ENCODE data around the gene PTPRM. TPM values are rescaled to one million over a fixed set of nuclear protein-coding genes. Genes with fewer than 3 reads are reported as not detected.

The PTPRM gene
- total RNA-seq, 1 experiment from 2014 or later: 1.4 TPM

DNA sequence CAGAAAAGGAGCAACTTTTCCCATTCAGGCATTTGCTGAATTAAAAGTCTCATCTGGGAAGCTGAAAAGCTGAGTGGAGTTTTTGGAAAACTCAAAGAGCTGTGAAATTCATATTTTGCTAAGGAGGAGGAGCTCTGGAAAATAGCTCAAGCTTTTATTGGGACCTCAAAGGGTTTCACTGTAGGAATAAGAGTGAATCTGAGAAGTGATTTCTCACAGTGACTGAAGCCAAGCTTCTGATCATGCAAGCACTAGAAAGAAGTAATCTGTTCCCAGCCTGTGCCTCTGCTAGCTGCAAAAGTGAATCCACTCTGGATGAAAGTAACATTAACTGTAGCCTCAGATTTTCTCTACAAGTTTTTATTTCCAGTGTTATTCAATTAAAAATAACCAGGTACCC, 283.3 kb downstream of the PTPRM start:
- no peak for DNase-seq (ENCODE audit: low spot score)

GRCh38 chr18:7855028-7855427, 287.9 kb downstream of the PTPRM start:
- no peak for DNase-seq (ENCODE audit: low spot score)

DNA sequence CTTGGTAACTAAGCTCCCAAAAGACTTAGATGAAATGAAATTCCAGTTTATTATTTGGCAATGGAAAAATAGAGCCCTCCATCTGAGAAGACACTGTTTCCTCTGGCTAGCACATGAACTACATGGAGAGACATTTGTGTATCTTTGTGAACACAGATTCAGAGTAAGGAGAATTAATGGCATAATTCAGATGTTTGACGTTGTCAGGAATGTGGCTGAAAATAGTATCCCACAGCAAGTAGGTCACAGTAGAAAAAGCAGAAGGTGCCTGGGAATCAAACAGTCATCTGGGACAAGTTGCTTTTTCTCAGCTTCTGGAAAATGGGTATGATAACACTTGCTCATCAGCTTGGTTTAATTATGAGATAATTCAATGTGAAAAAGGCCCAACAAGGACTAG, 288.6 kb downstream of the PTPRM start:
- no peak for DNase-seq (ENCODE audit: low spot score)

- DNase-seq (ENCODE audit: low spot score): no peak
Observed at GRCh38 chr18:7856116-7856515, 289.0 kb downstream of the PTPRM start.

DNA sequence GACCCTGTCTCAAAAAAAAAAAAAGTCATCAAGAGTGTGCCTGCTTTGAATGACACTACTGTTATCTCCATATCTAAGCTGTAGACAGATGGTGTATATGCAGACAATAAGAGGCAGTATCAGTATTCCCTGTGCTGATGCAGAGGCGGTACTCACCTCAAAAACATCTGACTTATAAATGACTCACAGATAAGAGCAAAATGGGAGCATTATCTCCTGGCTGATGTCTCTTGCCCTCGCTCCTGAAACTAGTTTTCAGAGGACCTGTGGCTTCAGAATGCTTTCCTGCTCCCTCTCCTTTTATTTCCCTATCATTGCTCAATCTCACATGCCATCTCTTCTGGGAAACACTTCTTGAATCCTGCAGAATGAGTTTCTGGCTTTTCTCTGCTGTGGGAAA, 289.6 kb downstream of the PTPRM start:
- DNase-seq (ENCODE audit: low spot score): no peak

DNA sequence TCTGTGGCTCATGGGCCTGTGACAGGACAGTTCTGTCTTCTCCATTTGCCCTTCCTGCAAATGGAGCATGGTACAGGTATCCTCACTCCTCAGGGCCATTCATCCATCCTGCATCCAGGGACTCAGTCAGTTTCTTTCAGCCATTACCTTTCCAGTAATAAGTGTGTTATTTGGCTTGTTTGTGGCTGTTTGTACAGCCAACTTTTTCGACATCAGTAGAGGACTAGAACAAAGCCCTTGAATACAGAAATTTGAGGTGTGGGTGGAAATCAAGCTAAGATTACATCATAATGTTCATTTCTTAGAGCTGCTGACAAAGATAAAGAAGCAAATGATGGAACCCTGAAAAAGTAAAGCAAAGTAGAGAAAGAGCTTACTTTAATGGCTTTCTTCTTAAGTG, 290.4 kb downstream of the PTPRM start:
- no peak for DNase-seq (ENCODE audit: low spot score)

DNA sequence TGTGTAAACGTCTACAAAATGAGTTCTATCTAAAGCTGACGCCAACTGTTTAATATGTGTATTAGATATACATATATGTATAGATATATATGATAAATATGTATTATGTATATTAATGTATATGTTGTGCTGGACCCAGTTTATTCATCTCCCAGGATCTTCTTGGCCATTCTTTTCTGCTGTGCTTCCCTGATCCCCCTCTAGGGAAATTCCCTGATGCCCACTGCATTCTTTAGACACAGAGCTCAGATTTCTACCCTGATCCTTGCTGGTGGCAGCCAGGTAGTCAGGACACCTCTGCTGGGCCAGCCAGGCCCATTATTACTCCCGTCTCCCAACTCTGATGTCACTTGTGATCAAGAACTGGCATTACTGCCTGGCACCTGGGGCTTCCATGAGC, 292.0 kb downstream of the PTPRM start:
- no peak for DNase-seq (ENCODE audit: low spot score)

GRCh38 chr18:7870266-7870665, 303.1 kb downstream of the PTPRM start:
- no peak for DNase-seq (ENCODE audit: low spot score)

DNA sequence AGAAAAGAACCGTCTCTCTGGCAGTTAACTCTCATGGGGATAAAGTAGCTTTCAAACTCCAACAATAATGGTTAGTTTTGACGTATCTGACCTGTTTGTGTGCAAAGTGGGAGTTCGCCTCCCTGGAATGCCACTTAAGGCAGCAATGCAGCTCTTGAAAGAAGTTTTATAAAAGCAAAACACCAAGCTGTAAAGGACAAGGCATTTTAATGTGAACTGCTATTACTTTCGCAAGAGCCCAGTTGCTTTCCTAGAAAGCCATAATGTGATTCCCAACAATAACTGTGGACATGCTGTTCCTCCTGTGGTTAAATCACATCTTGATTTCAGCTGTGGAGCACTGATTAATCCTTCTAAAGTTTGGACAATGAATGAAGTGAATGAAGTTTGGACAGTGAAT, 303.7 kb downstream of the PTPRM start:
- DNase-seq (ENCODE audit: low spot score): no peak

DNA sequence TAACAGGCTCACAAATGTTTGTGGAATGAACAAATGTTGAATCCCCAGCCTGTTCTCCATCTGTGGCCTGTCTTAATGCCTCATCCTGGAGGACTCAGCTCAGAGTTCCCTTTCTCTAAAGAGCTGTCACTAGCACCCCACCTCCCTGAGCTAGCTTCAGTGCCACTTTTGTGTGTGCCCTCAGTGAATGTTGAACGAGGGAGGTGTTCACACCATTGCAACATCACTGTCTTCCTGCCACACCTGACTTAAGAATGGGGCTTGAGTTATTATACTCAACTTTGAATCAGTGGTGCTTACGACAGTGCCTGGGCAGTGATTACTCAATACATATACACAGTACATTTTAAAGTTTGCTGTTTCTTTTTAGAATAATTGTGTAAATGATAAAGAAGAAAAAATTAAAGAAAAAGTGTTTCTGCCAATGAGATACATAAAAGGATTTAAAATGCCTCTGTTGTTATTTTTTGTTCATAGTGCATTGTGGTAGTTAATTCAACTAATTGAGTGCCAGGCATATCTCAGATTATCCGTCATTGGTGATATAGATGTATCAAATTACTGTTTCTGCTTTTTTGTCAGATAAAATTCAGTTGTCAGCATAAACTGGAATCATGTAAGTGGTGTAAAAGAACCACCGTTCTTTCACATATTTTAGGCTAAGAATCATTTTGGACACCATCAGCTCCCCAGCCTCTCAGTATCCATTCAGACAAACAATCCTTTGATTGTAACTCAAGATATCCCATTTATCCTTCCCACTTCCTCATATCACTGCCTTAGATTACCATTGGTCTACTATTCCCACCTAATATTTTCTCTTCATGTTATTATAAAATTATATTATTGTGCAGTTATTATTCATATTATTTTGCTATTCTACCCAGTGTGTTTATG, 304.7 kb downstream of the PTPRM start:
- DNase-seq (ENCODE audit: low spot score): no peak

DNA sequence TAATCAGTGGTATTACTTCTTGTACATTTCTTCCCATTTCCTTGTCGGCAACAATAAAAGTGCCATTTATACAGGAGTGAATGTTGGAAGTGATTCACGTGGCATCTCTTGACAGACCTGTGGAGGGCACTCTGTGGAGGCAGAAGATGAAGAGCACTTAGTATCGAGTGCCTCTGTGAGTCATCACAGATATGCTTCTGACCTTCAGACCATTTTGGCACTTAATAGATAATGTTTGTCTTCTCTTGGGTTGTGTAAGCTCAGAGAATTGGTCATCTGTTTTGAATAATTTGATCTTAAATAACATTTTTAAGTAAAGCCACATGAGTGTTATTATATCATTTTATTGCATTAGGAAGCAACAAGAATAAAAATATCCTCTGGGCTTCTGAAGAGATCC, 305.5 kb downstream of the PTPRM start:
- DNase-seq (ENCODE audit: low spot score): peak; percentile 45

GRCh38 chr18:7873316-7873715, 306.2 kb downstream of the PTPRM start:
- no peak for DNase-seq (ENCODE audit: low spot score)

- DNase-seq (ENCODE audit: low spot score): no peak
Observed at GRCh38 chr18:7876354-7877104, 309.4 kb downstream of the PTPRM start.

DNA sequence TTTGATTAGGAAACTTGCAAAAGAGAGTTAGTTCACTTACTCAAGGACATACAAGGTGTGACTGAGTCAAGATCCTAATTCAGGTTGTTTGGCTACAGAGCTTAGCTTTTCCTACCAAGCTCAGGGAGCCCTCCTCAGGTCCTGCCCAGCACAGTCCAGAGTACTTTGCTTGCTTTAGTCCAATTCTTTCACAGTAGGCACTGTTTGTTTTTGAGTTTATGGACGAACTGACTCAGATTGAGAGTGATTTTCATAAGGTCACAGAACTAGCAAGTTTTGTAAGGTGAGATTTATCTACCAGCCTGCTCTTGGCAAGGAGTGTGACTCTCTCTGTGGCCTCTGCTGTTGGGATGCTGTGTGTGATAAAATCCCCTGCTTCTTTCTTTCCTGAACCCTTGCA, 310.5 kb downstream of the PTPRM start:
- DNase-seq (ENCODE audit: low spot score): no peak

DNA sequence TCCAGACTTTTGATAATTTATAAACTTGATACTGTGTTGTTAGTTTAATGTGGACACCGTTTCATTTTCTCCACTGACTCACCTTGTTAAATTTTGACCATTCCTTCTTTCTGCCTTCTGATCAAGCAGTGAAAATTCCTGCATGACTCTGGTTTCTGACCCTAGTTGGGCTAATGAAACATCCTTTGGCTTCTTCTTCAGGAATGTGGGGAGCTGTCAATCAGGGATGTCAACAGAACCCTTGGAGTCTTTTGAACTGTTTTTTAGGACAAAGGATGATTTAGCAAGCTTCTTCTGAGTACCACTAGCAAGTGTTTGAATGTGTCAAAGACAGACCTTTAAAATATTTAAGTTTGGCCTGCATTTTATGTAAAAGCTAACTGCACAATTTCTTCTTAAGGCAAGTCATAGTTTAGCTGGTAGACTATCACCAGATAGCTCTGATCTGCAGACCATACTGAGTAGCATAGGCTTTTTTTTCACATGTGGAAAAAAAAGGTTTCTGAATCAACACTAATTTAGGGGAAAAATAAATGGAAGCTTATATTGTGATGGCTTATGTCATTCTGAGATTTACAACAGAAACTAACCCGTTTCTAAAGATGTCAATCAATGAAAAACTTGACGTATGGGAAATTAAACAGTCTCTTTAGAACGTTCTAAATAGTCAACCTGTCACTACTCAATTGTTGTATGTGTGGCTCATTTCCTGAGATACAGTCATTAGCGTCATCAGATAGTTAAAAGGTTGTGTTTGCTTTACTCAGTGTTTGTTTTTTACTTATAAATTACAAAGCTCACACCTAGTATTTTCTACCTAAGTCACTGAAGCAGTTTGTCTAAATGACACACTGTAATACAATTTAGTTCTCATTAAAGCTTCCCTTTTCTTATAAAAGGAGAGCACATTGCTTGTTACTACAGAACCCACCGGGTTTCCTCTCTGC, 311.4 kb downstream of the PTPRM start:
- DNase-seq (ENCODE audit: low spot score): no peak

DNA sequence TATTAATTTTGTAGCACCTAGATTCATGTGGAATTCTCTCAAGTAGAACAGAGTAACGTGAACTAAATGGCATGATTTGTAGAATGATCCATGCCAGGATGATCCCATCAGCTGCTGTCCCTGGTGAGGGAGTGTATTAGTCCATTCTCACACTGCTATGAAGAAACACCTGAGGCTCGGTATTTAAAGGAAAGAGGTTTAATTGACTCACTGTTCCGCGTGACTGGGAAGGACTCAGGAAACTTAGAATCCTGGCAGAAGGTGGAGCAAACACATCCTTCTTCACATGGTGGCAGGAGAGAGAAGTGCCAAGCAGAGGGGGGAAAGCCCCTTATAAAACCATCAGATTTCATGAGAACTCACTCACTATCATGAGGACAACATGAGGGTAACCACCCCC, 312.6 kb downstream of the PTPRM start:
- no peak for DNase-seq (ENCODE audit: low spot score)

DNA sequence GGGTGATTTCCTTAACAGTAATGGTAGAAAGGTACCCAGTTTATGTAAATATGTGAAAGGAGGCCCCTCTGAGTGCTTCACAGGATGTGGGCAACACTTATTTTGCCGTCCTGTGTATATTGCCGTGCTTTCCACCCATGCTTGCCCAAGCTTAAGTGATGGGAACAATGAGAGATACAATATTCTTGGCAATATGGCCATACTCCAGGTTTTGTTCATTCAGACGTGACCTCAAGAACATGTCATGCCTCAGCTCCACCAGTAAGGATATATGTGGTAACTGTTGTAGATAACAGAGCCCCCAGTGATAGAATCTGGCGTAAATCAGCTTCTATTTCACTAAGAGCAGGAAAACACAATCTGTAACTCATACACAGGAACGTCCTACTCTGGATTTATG, 318.7 kb downstream of the PTPRM start:
- no peak for DNase-seq (ENCODE audit: low spot score)

DNA sequence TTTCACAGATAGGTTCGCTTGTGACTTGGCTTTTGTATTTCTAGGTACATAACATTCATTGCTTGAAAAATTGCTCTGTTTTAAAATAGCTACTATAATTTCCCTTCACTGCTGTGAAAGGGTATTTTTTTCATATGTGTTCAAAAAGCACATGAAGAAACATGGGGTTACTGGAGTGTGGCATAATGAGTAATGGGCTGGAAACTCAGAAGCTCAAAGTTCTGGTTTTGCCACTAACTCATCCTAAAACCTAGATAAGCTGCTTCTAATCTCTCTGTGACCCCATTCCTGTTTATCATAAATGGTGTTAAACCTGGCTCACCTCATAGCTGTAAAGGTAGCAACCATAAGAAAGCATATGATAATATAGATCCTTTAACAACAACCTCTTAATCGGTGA, 319.3 kb downstream of the PTPRM start:
- DNase-seq (ENCODE audit: low spot score): no peak

DNA sequence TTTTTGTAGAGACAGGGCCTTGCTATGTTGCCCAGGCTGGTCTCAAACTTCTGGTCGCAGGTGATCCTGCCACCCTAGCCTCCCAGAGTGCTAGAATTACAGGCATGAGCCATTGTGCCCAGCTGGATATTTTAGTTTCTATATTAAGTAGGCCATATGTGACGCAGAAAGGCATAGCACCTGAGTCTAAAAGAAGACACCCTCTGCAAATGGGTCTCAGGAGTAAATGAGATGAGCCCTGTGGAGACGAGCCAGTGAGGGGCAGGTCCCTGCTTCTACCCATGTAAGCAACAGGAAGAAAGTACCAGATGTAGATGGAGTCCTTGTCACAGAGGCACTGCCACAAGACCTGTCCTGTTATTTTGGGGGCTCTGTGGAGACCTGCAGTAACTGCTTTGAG, 322.4 kb downstream of the PTPRM start:
- no peak for DNase-seq (ENCODE audit: low spot score)

GRCh38 chr18:7890075-7890474, 323.0 kb downstream of the PTPRM start:
- no peak for DNase-seq (ENCODE audit: low spot score)

DNA sequence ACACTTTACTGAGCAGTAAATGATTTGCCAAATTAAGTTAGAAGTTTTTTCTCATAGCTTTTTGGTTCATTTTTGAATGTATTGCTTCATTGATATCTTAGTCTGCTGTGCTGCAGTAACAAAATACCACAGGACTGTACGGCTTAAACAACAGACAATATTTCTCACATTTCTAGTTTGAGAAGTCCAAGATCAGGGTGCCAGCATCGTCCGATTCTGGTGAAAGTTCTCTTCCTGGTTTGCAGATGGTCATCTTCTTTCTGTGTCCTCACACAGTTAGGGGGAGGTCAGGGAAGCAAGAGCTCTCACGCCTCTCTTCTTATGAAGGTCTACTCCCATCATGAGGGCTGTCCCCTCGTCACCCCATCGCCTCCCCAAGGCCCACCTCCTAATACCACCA, 325.4 kb downstream of the PTPRM start:
- no peak for DNase-seq (ENCODE audit: low spot score)

DNA sequence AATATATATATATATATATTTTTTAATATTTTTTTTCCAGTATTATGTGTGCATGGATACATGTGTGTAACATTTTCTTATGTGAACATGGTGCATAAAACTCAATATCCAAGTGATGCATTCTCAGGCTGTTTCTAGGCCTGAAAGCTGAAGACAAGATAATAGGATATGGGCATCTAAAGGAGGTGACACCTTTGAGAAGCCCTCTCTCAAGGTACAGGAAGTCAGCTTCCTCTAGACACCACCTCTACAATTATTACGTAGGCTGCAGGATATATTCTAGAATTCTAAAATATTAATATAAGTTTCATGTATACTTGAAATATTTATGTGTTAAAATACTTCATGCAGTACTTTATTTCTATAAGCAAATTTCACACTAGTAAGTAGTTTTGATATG, 327.5 kb downstream of the PTPRM start:
- no peak for DNase-seq (ENCODE audit: low spot score)

All from HT-29 (cell line).